ENCODE results near the gene STAT5A.
A peak's percentile ranks its signal among the peaks of the same experiment; 100 is the strongest.
"Not testable (repeated sequence)": the region's sequence is repeated elsewhere in the genome, so short reads cannot be mapped to it uniquely, and the experiment has no call there.

Gene STAT5A

DNA sequence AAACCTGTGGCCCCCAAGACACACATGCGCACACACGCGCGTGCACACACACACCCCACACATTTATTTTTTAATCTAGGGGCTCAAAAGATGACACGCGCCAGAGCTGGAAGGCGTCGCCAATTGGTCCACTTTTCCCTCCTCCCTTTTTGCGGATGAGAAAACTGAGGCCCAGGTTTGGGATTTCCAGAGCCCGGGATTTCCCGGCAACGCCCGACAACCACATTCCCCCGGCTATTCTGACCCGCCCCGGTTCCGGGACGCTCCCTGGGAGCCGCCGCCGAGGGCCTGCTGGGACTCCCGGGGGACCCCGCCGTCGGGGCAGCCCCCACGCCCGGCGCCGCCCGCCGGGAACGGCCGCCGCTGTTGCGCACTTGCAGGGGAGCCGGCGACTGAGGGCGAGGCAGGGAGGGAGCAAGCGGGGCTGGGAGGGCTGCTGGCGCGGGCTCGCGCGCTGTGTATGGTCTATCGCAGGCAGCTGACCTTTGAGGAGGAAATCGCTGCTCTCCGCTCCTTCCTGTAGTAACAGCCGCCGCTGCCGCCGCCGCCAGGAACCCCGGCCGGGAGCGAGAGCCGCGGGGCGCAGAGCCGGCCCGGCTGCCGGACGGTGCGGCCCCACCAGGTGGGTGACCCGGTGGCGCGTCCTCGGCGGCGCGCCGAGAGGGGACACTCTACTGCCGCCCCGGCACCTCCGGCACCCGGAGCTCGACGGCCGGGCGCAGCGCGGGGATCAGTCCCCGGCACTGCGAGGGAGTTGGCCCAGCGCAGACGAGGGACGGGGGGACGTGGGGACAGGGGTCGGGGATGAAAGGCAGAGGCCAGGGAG lies at the start of gene STAT5A:
Gene STAT5A, plus strand, starts transcription at position 522 of the 826 bp plus-strand sequence. CDS start 914 bp downstream, outside the sequence.
- peak; percentile 45 for DNase-seq (ENCODE audit: low read depth)
- H3K4me3 ChIP-seq (ENCODE audit: low read depth, low read length), result peak within 1 kb of the TSS; percentile 36

DNA sequence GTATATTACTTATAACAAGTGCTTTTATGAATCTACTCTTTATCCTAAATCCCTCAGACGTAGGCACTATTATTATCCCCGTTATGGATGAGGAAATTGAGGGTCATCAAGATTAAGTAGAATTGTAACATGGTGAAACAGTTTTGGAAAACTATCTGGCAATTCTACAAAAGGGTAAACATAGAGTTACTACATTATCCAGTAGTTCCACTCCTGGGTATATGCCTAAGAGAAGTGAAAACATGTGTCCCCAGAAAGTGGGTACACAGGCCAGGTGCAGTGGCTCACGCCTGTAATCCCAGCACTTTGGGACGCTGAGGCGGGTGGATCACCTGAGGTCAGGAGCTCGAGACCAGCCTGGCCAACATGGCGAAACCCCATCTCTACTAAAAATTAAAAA lies 48.7 kb upstream of the STAT5A start:
- not testable (repeated sequence) for DNase-seq (ENCODE audit: low read depth); H3K4me3 ChIP-seq (ENCODE audit: low read depth, low read length)

GRCh38 chr17:42240201-42240600 lies 48.1 kb upstream of the STAT5A start:
- no peak for DNase-seq (ENCODE audit: low read depth)
- no peak overlapping the region for H3K4me3 ChIP-seq (ENCODE audit: low read depth, low read length)

- not testable (repeated sequence) for DNase-seq (ENCODE audit: low read depth); H3K4me3 ChIP-seq (ENCODE audit: low read depth, low read length)
Observed at GRCh38 chr17:42240863-42241262, 47.4 kb upstream of the STAT5A start.

DNA sequence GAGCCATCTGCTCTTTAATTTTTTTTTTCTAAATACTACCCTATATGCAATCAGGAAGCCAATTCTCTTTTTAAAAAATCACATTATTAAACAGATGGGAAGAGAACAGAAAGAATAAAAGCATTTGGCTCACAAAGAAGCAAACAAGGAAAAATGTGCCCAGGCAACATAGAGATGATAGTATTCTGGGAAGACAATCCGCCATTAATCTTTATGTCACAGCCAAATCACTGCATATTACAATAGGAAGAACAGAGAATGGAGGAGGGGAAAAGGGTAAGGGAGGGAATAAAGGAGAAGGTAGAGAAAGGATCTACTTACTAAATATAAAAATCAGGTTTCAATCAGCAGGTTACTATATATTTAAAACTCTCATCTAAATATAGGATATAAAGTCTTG lies 46.4 kb upstream of the STAT5A start:
- no peak for DNase-seq (ENCODE audit: low read depth)
- no peak overlapping the region for H3K4me3 ChIP-seq (ENCODE audit: low read depth, low read length)

- DNase-seq (ENCODE audit: low read depth), result no peak
- no peak overlapping the region for H3K4me3 ChIP-seq (ENCODE audit: low read depth, low read length)
Observed at GRCh38 chr17:42243493-42243982, 44.8 kb upstream of the STAT5A start.

GRCh38 chr17:42244116-42244515 lies 44.2 kb upstream of the STAT5A start:
- not testable (repeated sequence) for DNase-seq (ENCODE audit: low read depth)

GRCh38 chr17:42245183-42245582 lies 43.1 kb upstream of the STAT5A start:
- H3K4me3 ChIP-seq (ENCODE audit: low read depth, low read length); DNase-seq (ENCODE audit: low read depth): not testable (repeated sequence)

More at GRCh38 chr17:42244116-42244515, 44.2 kb upstream of the STAT5A start:
- H3K4me3 ChIP-seq (ENCODE audit: low read depth, low read length), result not testable (repeated sequence)

GRCh38 chr17:42246515-42246914 lies 41.8 kb upstream of the STAT5A start:
- no peak for DNase-seq (ENCODE audit: low read depth)

DNA sequence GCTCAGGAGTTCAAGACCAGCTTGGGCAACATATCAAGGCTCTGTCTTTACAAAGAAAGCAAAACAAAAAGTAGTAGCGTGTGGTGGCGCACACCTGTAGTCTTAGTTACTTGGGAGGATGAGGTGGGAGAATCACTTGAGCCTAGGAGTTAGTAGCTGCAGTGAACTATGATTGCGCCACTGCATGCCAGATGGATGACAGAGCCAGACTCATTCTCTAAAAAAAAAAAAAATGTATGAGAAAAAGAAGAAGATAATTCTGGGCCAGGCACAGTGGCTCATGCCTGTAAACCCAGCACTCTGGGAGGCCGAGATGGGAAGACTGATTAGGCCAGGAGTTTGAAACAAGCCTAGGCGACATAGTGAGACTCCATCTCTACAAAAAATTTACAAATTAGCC lies 40.6 kb upstream of the STAT5A start:
- no peak overlapping the region for H3K4me3 ChIP-seq (ENCODE audit: low read depth, low read length)
- DNase-seq (ENCODE audit: low read depth), result no peak

More at GRCh38 chr17:42246515-42246914, 41.8 kb upstream of the STAT5A start:
- H3K4me3 ChIP-seq (ENCODE audit: low read depth, low read length), result no peak overlapping the region

DNA sequence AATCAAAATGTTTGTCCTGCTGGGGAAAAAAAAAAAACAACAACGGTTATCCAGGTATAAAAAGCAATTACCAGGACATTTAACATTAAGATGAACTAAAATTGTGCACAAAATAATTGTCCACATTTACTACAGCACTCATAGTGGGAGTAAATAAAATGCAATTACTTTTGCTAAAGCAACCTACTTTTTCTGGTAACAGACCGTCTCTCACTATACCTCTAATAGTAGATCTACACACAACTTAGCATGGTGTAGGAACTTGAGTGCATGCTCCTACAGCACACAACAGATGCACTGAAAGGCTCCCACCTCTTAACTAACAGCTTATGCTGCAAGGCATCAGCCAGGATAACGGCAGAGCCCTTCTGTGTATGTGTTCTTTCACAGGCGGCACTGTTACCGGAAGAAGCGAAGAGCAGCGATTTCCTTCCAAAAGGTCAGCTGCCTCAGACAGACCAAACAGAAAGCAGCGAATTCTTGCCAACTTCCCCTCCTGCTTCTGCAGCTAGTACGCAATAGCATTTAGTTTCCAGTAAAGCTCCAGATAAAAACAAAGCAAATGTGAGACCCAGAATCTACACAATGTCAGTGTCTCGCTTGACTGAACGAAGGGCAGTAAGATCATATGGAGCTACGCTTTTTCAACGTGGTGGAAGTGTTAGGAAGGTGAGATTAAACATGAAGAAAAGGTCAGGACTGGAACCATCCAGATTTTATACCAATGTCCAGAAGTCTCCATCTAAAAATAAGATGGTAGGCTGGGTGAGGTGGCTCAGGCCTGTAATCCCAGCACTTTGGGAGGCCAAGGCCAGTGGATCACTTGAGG lies 39.7 kb upstream of the STAT5A start:
- H3K4me3 ChIP-seq (ENCODE audit: low read depth, low read length), result peak overlapping the region; percentile 4
- peak; percentile 65 for DNase-seq (ENCODE audit: low read depth)

GRCh38 chr17:42249681-42250446 lies 38.4 kb upstream of the STAT5A start:
- H3K4me3 ChIP-seq (ENCODE audit: low read depth, low read length), result no peak overlapping the region
- no peak for DNase-seq (ENCODE audit: low read depth)

GRCh38 chr17:42251115-42251514 lies 37.2 kb upstream of the STAT5A start:
- no peak for DNase-seq (ENCODE audit: low read depth)
- no peak overlapping the region for H3K4me3 ChIP-seq (ENCODE audit: low read depth, low read length)

GRCh38 chr17:42252597-42253550 lies 35.4 kb upstream of the STAT5A start:
- DNase-seq (ENCODE audit: low read depth), result no peak
- H3K4me3 ChIP-seq (ENCODE audit: low read depth, low read length), result no peak overlapping the region

DNA sequence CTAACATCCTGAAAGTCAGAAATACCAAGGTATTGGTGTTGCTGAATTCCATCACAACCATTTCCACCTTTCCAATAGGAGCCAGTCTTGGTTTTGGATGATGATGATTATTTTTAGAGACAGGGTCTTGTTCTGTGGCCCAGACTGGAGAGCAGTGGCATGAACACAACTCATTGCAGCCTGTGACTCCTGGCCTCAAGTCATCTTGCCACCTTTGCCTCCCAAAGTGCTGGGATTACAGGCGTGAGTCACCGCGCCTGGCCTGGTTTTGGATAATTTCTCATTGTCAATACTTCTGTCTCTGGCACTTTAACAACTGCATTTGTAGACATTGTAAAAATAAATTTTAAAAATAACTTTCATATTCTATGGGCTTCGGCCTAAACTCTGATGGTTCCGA lies 34.7 kb upstream of the STAT5A start:
- H3K4me3 ChIP-seq (ENCODE audit: low read depth, low read length), result no peak overlapping the region
- DNase-seq (ENCODE audit: low read depth), result no peak

GRCh38 chr17:42255445-42255844 lies 32.9 kb upstream of the STAT5A start:
- no peak for DNase-seq (ENCODE audit: low read depth)
- H3K4me3 ChIP-seq (ENCODE audit: low read depth, low read length), result no peak overlapping the region

DNA sequence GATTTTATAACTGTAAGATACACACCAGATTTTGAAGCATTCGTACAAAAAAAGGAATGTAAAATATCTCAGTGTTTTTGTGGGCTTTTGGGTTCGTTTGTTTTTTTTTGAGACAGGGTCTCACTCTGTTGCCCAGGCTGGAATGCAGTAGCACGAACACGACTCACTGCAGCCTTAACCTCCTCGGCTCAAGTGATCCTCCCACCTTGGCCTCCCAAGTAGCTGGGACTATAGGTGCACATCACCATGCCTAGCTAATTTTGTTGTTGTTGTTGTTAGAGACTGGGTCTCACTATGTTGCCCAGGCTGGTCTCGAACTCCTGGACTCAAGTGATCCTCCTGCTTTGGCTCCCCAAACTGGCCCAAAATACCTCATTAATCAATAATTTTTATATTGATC lies 28.0 kb upstream of the STAT5A start:
- no peak overlapping the region for H3K4me3 ChIP-seq (ENCODE audit: low read depth, low read length)
- DNase-seq (ENCODE audit: low read depth), result no peak

DNA sequence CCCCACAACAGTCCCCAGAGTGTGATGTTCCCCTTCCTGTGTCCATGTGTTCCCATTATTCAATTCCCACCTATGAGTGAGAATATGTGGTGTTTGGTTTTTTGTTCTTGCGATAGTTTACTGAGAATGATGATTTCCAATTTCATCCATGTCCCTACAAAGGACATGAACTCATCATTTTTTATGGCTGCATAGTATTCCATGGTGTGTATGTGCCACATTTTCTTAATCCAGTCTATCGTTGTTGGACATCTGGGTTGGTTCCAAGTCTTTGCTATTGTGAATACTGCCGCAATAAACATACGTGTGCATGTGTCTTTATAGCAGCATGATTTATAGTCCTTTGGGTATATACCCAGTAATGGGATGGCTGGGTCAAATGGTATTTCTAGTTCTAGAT lies 23.9 kb upstream of the STAT5A start:
- DNase-seq (ENCODE audit: low read depth), result not testable (repeated sequence)

More for the DNA sequence above, 23.9 kb upstream of the STAT5A start:
- not testable (repeated sequence) for H3K4me3 ChIP-seq (ENCODE audit: low read depth, low read length)

Data from skeletal muscle cell (primary cell).